HEK293 (cell line): Measurements from ENCODE around the gene CSMD2.

Experiments
- CTCF ChIA-PET: fragments of 350-600 bp; formaldehyde crosslinking; extraction: SDS; loops from one replicate; lab custom pipeline; 2021; ENCODE audit warnings: antibody characterized with exemption; lab: Yijun Ruan, JAX
- POLR2A ChIA-PET: fragments of 300-600 bp; formaldehyde crosslinking; extraction: SDS; loops from one replicate; lab custom pipeline; 2020; ENCODE audit warnings: antibody characterized with exemption, inconsistent platforms; lab: Yijun Ruan, JAX
- H3K27ac ChIP-seq: fragments of 200-500 bp; sonication (Bioruptor generic); 2 replicates; pipeline ENCODE4 v1.5.1; 2014; ENCODE audit warnings: low read depth, low read length, control low read depth, inconsistent platforms; ENCODE audit errors: extremely low read depth
- H3K36me3 ChIP-seq, 2 experiments: fragments of 200-500 bp in 1 of 2; sonication (Bioruptor generic) in 1 of 2; 1 replicate in 1 of 2; 2 replicates in 1 of 2; pipeline ENCODE4 v1.5.1; 2014 to 2017; ENCODE audit warnings: inconsistent platforms in 2 of 2, low read length in 2 of 2; ENCODE audit not compliant: control insufficient read depth in 2 of 2, insufficient read depth in 1 of 2
- H3K4me1 ChIP-seq: fragments of 200-500 bp; sonication (Bioruptor generic); 2 replicates; pipeline ENCODE4 v1.5.1; 2014; ENCODE audit warnings: mild to moderate bottlenecking, low read length, inconsistent platforms; ENCODE audit not compliant: control insufficient read depth, insufficient read depth
- H3K4me3 ChIP-seq: 2 replicates; pipeline ENCODE4 v1.5.1; 2011; ENCODE audit warnings: low read depth, mild to moderate bottlenecking, control low read depth, low read length, moderate library complexity
- H3K9me3 ChIP-seq: fragments of 200-500 bp; sonication (Bioruptor generic); 2 replicates; pipeline ENCODE4 v1.5.1; 2014; ENCODE audit warnings: low read depth, low read length, inconsistent platforms; ENCODE audit not compliant: control insufficient read depth, insufficient read depth
- KLF1 ChIP-seq: fragments of 450-650 bp; formaldehyde crosslinking; IDR thresholded peaks from 2 replicates; pipeline ENCODE4 v1.5.1; 2016; ENCODE audit warnings: missing biosample characterization, missing genetic modification characterization
- REPIN1 ChIP-seq: fragments of 450-650 bp; formaldehyde crosslinking; IDR thresholded peaks from 2 replicates; pipeline ENCODE4 v1.5.1; 2017; ENCODE audit warnings: missing biosample characterization, missing genetic modification characterization, low read depth
- SP3 ChIP-seq: fragments of 450-650 bp; formaldehyde crosslinking; IDR thresholded peaks from 2 replicates; pipeline ENCODE4 v1.5.1; 2016; ENCODE audit warnings: missing biosample characterization, missing genetic modification characterization
- WT1 ChIP-seq: fragments of 450-650 bp; formaldehyde crosslinking; IDR thresholded peaks from 2 replicates; pipeline ENCODE4 v1.5.1; 2016; ENCODE audit warnings: missing biosample characterization, missing genetic modification characterization
- YY2 ChIP-seq: fragments of 450-650 bp; formaldehyde crosslinking; IDR thresholded peaks from 2 replicates; pipeline ENCODE4 v1.5.1; 2016; ENCODE audit warnings: missing biosample characterization, missing genetic modification characterization
- ZBTB48 ChIP-seq: fragments of 450-650 bp; formaldehyde crosslinking; IDR thresholded peaks from 2 replicates; pipeline ENCODE4 v1.5.1; 2016; ENCODE audit warnings: missing biosample characterization, missing genetic modification characterization
- ZFP41 ChIP-seq: fragments of 450-650 bp; formaldehyde crosslinking; IDR thresholded peaks from 2 replicates; pipeline ENCODE4 v1.5.1; 2016; ENCODE audit warnings: missing biosample characterization, missing genetic modification characterization, borderline replicate concordance
- ZNF16 ChIP-seq: fragments of 450-650 bp; formaldehyde crosslinking; IDR thresholded peaks from 2 replicates; pipeline ENCODE4 v1.5.1; 2016; ENCODE audit warnings: low read depth, missing biosample characterization, missing genetic modification characterization
- ZNF184 ChIP-seq: fragments of 450-650 bp; IDR thresholded peaks from 2 replicates; pipeline ENCODE4 v1.5.1; 2018; ENCODE audit warnings: missing biosample characterization, mild to moderate bottlenecking, missing genetic modification characterization
- ZNF311 ChIP-seq: fragments of 450-650 bp; formaldehyde crosslinking; IDR thresholded peaks from 2 replicates; pipeline ENCODE4 v1.5.1; 2017; ENCODE audit warnings: missing biosample characterization, missing genetic modification characterization, borderline replicate concordance
- ZNF394 ChIP-seq: fragments of 450-650 bp; formaldehyde crosslinking; IDR thresholded peaks from 2 replicates; pipeline ENCODE4 v1.5.1; 2016; ENCODE audit warnings: missing biosample characterization, missing genetic modification characterization, mild to moderate bottlenecking, moderate library complexity, borderline replicate concordance
- ZNF404 ChIP-seq: fragments of 450-650 bp; formaldehyde crosslinking; IDR thresholded peaks from 2 replicates; pipeline ENCODE4 v1.5.1; 2017; ENCODE audit warnings: missing biosample characterization, missing genetic modification characterization
- ZNF48 ChIP-seq: fragments of 450-650 bp; formaldehyde crosslinking; IDR thresholded peaks from 2 replicates; pipeline ENCODE4 v1.5.1; 2016; ENCODE audit warnings: missing biosample characterization, missing genetic modification characterization
- ZNF530 ChIP-seq: fragments of 450-650 bp; formaldehyde crosslinking; IDR thresholded peaks from 2 replicates; pipeline ENCODE4 v1.5.1; 2016; ENCODE audit warnings: low read depth, missing biosample characterization, missing genetic modification characterization
- ZNF621 ChIP-seq: fragments of 450-650 bp; formaldehyde crosslinking; IDR thresholded peaks from 2 replicates; pipeline ENCODE4 v1.5.1; 2017; ENCODE audit warnings: missing biosample characterization, missing genetic modification characterization
- ZNF677 ChIP-seq: fragments of 450-650 bp; IDR thresholded peaks from 2 replicates; pipeline ENCODE4 v1.5.0; 2018; ENCODE audit warnings: missing biosample characterization, mild to moderate bottlenecking, missing genetic modification characterization, moderate library complexity
- ZNF843 ChIP-seq: fragments of 450-650 bp; formaldehyde crosslinking; IDR thresholded peaks from 2 replicates; pipeline ENCODE4 v1.5.1; 2016; ENCODE audit warnings: missing biosample characterization, missing genetic modification characterization
- TF ChIP-seq, protein P1 (sequence below): fragments of 450-650 bp; formaldehyde crosslinking; IDR thresholded peaks from 2 replicates; pipeline ENCODE4 v1.5.1; 2016; ENCODE audit warnings: missing biosample characterization, missing genetic modification characterization
- TF ChIP-seq, protein P2 (sequence below): fragments of 450-650 bp; formaldehyde crosslinking; IDR thresholded peaks from 2 replicates; pipeline ENCODE4 v1.5.1; 2016; ENCODE audit warnings: missing biosample characterization, missing genetic modification characterization
- TF ChIP-seq, protein P3 (sequence below): fragments of 450-650 bp; formaldehyde crosslinking; IDR thresholded peaks from 2 replicates; pipeline ENCODE4 v1.5.1; 2016; ENCODE audit warnings: missing biosample characterization, missing genetic modification characterization
- TF ChIP-seq, protein P4 (sequence below): fragments of 450-650 bp; formaldehyde crosslinking; IDR thresholded peaks from 2 replicates; pipeline ENCODE4 v1.5.1; 2017; ENCODE audit warnings: missing biosample characterization, missing genetic modification characterization

CSMD2 gene

GRCh38 chr1:33519240-33519884, 645.7 kb downstream of the CSMD2 start:
- ChIA-PET POLR2A (no interaction called here), CTCF (interaction anchor here (0.6 kb wide), 1 partner anchor 30 kb away, joined by 3 read pairs; no protein-coding TSS in a partner anchor)
- Histone ChIP-seq H3K4me3 (no peak overlapping the region), H3K9me3 (no peaks in the 10 kb centered on the region), H3K36me3 (no peaks in the 10 kb centered on the region), H3K27ac (no peak overlapping the region), H3K4me1 (no peaks in the 10 kb centered on the region)
- 0 out of 2 replicates have a peak, but pooled peaks have one; percentile 34 for TF ChIP-seq KLF1 (tag by site-specific recombination)
- TF ChIP-seq, protein P1, sequence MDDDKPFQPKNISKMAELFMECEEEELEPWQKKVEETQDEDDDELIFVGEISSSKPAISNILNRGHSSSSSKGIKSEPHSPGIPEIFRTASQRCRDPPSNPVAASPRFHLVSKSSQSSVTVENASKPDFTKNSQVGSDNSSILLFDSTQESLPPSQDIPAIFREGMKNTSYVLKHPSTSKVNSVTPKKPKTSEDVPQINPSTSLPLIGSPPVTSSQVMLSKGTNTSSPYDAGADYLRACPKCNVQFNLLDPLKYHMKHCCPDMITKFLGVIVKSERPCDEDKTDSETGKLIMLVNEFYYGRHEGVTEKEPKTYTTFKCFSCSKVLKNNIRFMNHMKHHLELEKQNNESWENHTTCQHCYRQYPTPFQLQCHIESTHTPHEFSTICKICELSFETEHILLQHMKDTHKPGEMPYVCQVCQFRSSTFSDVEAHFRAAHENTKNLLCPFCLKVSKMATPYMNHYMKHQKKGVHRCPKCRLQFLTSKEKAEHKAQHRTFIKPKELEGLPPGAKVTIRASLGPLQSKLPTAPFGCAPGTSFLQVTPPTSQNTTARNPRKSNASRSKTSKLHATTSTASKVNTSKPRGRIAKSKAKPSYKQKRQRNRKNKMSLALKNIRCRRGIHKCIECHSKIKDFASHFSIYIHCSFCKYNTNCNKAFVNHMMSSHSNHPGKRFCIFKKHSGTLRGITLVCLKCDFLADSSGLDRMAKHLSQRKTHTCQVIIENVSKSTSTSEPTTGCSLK (tag by site-specific recombination): no peak

DNA sequence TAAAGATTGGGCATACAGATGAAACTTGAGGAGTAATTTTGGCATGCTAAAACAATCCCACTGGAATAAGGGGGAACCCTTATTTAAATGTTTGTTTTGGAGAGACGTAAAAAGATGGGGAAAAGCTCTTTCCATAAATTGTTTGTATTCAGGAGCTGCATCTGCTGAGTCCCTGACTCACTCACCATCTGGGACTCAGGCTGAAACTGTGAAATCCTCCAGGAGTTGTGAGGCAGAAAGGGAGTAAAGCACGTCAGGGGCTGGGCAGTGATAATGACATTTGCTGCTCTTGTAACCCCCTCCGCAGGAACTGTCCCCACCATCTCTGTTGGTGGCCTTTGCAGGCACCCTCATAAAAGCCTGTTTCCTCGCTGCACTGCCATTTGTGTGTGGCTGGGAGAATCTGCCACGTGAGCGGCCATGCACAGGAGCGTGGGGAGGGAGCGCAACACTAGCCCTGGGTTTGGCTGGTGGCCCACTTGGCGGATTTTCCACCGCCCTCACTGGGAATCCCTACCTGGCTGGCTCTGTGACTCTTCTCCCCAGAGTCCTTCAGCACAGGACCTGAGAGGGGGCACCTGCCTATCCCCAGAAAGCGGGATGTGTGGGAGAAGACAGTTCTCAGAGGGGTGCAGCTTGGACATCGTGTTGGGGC, 647.3 kb downstream of the CSMD2 start:
- TF ChIP-seq ZBTB48 (tag by site-specific recombination) (no peak), ZNF184 (no peak), ZNF394 (tag by site-specific recombination) (no peak), ZNF311 (no peak), ZNF48 (tag by site-specific recombination) (no peak), SP3 (tag by site-specific recombination) (no peak), ZNF621 (tag by site-specific recombination) (no peak), ZNF530 (no peak), WT1 (tag by site-specific recombination) (no peak), KLF1 (tag by site-specific recombination) (no peak), ZNF843 (tag by site-specific recombination) (no peak), ZNF404 (tag by site-specific recombination) (no peak)
- TF ChIP-seq, protein P2, sequence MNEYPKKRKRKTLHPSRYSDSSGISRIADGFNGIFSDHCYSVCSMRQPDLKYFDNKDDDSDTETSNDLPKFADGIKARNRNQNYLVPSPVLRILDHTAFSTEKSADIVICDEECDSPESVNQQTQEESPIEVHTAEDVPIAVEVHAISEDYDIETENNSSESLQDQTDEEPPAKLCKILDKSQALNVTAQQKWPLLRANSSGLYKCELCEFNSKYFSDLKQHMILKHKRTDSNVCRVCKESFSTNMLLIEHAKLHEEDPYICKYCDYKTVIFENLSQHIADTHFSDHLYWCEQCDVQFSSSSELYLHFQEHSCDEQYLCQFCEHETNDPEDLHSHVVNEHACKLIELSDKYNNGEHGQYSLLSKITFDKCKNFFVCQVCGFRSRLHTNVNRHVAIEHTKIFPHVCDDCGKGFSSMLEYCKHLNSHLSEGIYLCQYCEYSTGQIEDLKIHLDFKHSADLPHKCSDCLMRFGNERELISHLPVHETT (tag by site-specific recombination): no peak
- TF ChIP-seq, protein P3, sequence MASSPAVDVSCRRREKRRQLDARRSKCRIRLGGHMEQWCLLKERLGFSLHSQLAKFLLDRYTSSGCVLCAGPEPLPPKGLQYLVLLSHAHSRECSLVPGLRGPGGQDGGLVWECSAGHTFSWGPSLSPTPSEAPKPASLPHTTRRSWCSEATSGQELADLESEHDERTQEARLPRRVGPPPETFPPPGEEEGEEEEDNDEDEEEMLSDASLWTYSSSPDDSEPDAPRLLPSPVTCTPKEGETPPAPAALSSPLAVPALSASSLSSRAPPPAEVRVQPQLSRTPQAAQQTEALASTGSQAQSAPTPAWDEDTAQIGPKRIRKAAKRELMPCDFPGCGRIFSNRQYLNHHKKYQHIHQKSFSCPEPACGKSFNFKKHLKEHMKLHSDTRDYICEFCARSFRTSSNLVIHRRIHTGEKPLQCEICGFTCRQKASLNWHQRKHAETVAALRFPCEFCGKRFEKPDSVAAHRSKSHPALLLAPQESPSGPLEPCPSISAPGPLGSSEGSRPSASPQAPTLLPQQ: no peak
- no peaks in the 10 kb centered on the region for H3K9me3 ChIP-seq
- no peak overlapping the region for H3K27ac ChIP-seq
- H3K4me1 ChIP-seq: no peaks in the 10 kb centered on the region
- H3K36me3 ChIP-seq: no peaks in the 10 kb centered on the region
- H3K4me3 ChIP-seq: no peak overlapping the region
- ChIA-PET POLR2A (no interaction called here), CTCF (no interaction called here)

DNA sequence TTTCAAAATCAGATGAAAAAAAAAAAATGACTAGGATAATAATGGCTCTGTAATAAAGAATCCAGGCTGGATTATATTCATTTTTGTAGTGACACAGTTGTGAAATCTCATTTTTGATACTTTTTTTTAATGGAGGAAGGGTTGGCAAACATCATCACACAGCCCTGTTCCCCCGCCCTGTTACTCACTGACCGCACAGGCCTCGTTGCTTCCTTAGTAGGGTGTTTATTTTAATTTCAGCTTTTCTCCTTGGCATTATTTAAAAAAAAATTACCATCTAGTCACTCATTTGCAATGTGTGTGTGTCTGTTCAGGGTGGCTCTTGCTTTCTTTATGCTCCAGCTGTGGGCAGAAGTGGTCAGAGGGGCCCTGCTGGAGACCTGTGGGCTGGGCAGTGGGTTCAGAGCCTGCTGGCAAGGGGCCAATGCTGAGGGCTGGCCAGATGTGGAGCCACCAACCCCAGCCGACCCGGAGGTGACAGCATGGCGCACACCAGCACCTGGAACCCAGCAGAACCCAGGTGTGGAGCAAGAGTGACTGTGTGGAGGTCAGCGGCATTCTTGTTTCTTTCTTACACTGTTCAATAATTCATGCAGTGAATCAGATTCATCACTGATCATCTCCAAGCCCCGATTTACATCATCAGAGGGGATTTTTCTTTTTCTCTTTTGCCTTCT, 648.0 kb downstream of the CSMD2 start:
- ChIA-PET CTCF (no interaction called here), POLR2A (no interaction called here)
- no peaks in the 10 kb centered on the region for H3K36me3 ChIP-seq
- H3K4me3 ChIP-seq: no peak overlapping the region
- H3K9me3 ChIP-seq: no peaks in the 10 kb centered on the region
- no peak overlapping the region for H3K27ac ChIP-seq
- H3K4me1 ChIP-seq: no peaks in the 10 kb centered on the region
- TF ChIP-seq YY2 (tag by site-specific recombination): no peak
- TF ChIP-seq ZNF394 (tag by site-specific recombination): no peak
- TF ChIP-seq ZNF16: no peak
- no peak for TF ChIP-seq ZFP41 (tag by site-specific recombination)
- no peak for TF ChIP-seq REPIN1 (tag by site-specific recombination)
- no peak for TF ChIP-seq ZNF677
- TF ChIP-seq, protein P4, sequence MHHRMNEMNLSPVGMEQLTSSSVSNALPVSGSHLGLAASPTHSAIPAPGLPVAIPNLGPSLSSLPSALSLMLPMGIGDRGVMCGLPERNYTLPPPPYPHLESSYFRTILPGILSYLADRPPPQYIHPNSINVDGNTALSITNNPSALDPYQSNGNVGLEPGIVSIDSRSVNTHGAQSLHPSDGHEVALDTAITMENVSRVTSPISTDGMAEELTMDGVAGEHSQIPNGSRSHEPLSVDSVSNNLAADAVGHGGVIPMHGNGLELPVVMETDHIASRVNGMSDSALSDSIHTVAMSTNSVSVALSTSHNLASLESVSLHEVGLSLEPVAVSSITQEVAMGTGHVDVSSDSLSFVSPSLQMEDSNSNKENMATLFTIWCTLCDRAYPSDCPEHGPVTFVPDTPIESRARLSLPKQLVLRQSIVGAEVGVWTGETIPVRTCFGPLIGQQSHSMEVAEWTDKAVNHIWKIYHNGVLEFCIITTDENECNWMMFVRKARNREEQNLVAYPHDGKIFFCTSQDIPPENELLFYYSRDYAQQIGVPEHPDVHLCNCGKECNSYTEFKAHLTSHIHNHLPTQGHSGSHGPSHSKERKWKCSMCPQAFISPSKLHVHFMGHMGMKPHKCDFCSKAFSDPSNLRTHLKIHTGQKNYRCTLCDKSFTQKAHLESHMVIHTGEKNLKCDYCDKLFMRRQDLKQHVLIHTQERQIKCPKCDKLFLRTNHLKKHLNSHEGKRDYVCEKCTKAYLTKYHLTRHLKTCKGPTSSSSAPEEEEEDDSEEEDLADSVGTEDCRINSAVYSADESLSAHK (tag by site-specific recombination): no peak
